ENCODE results near the gene PLIN1. TPM values are rescaled to one million over a fixed set of nuclear protein-coding genes. Genes with fewer than 3 reads are reported as not detected.

The PLIN1 gene
- total and polyA plus RNA-seq, 2 donors (not counting 3 experiments of a cell fraction or from before 2014, with no cell fraction given): 0.07 TPM; not detected in 1

- H3K4me1 ChIP-seq (ENCODE audit: control insufficient read depth, extremely low read depth, insufficient read depth, low read length): no peaks in the 10 kb centered on the region
- H3K9ac ChIP-seq (replicated peaks; ENCODE audit: extremely low read depth, insufficient read depth, low read length): no peak overlapping the region
- no peaks in the 10 kb centered on the region for H3K79me2 ChIP-seq (ENCODE audit: control insufficient read depth, insufficient read depth, low read length)
- intact Hi-C loops (cut with micrococcal nuclease): no loop called here
- no peak for TF ChIP-seq MYC (IDR thresholded peaks at IDR 0.05; ENCODE audit: low read depth, low read length)
- TF ChIP-seq EZH2 (IDR thresholded peaks at IDR 0.05; ENCODE audit: borderline replicate concordance, low read depth, low read length, severe bottlenecking): no peak
- TF ChIP-seq, protein P1, sequence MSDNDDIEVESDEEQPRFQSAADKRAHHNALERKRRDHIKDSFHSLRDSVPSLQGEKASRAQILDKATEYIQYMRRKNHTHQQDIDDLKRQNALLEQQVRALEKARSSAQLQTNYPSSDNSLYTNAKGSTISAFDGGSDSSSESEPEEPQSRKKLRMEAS (IDR thresholded peaks at IDR 0.05; ENCODE audit: insufficient read depth, insufficient read length): no peak
- no peak for TF ChIP-seq FOS (IDR thresholded peaks at IDR 0.05; ENCODE audit: borderline replicate concordance, insufficient read depth, low read length)
- TF ChIP-seq JUN (IDR thresholded peaks at IDR 0.05; ENCODE audit: borderline replicate concordance, insufficient read depth, insufficient read length, low read depth): no peak
- no peak for TF ChIP-seq GATA2 (IDR thresholded peaks at IDR 0.05; ENCODE audit: insufficient read depth, insufficient read length, low read depth, low read length)
- TF ChIP-seq POLR2A (IDR thresholded peaks at IDR 0.05; ENCODE audit: low read depth, low read length): no peak
- no peak for TF ChIP-seq POLR2AphosphoS5 (IDR thresholded peaks at IDR 0.05; ENCODE audit: insufficient read depth, low read depth, low read length)
- H3K27me3 ChIP-seq (ENCODE audit: control insufficient read depth in 2 of 2, insufficient read depth in 2 of 2, low read length in 2 of 2): no peaks in the 10 kb centered on the region
- no TSS peak for BruUV-seq (replicated peaks)
- POLR2A ChIA-PET: no interaction called here
- H3K36me3 ChIP-seq (ENCODE audit: control insufficient read depth in 2 of 2, extremely low read depth in 1 of 2, insufficient read depth in 2 of 2, low read length in 2 of 2): peaks cover 7 to 45% of the 10 kb centered on the region in 2 experiments
- H3K9me1 ChIP-seq (replicated peaks; ENCODE audit: control insufficient read depth, extremely low read depth, insufficient read depth, low read length): no peaks in the 10 kb centered on the region
- no peaks in the 10 kb centered on the region for H3K9me3 ChIP-seq (replicated peaks; ENCODE audit: control insufficient read depth, insufficient read depth, low read length)
- H2AFZ ChIP-seq (ENCODE audit: low read depth, low read length): no peak overlapping the region
- H4K20me1 ChIP-seq (replicated peaks; ENCODE audit: control insufficient read depth, extremely low read depth, insufficient read depth, low read length): no peaks in the 10 kb centered on the region
- no peak overlapping the region for H3K4me3 ChIP-seq (replicated peaks in 1 of 3; ENCODE audit: insufficient read depth in 1 of 3, low read depth in 1 of 3, low read length in 3 of 3)
- dilution Hi-C loops (cut with MboI; ENCODE audit: extremely low pct_ligation_motif_present, low sequenced_read_pairs): no loop called here
- H3K27ac ChIP-seq (ENCODE audit: insufficient read depth, low read depth, low read length): no peak overlapping the region
- H3K4me2 ChIP-seq (ENCODE audit: insufficient read depth, low read length): no peak overlapping the region
- DNase-seq (ENCODE audit: low read depth, low spot score): no peak
- CTCF ChIA-PET: no interaction called here
- FAIRE-seq: no peak
Observed at GRCh38 chr15:89630974-89631901, 47.9 kb downstream of the PLIN1 start.

All from endothelial cell of umbilical vein (primary cell).